IMR-90 (cell line): Measurements from ENCODE around the gene NCKIPSD. TPM values are rescaled to one million over a fixed set of nuclear protein-coding genes. Genes with fewer than 3 reads are reported as not detected.

Experiments
- ATAC-seq: fragments of 200-7000 bp; cut with Tn5 transposase; 2 replicates; pipeline ENCODE4 v1.9.1; 2020; ENCODE audit warnings: low read depth, mild to moderate bottlenecking, moderate library complexity
- BruUV-seq: library from RNA; stranded (reverse); fragments of 400-500 nt; replicated peaks from 2 replicates; lab custom pipeline; 2021; lab: Mats Ljungman, UMichigan
- CTCF ChIA-PET: fragments of 300-600 bp; formaldehyde crosslinking; extraction: SDS; loops from one replicate; lab custom pipeline; 2021; ENCODE audit warnings: antibody characterized with exemption; lab: Yijun Ruan, JAX
- POLR2A ChIA-PET: fragments of 300-600 bp; sonication (Branson Sonifier 250); formaldehyde crosslinking; loops from one replicate; lab custom pipeline; 2022; ENCODE audit warnings: antibody characterized with exemption; ENCODE audit not compliant: unreplicated experiment; lab: Charles Lee
- DNase-seq: peaks from one replicate; pipeline ENCODE4 v3.0.0; 2013
- H2AFZ ChIP-seq: replicated peaks from 2 replicates; pipeline ENCODE3; 2013; ENCODE audit warnings: low read length, mild to moderate bottlenecking; ENCODE audit not compliant: poor library complexity
- H2AK5ac ChIP-seq: 2 replicates; pipeline ENCODE4 v1.6.1; 2013; ENCODE audit warnings: low read depth, low read length, inconsistent platforms
- H2AK9ac ChIP-seq: replicated peaks from 2 replicates; pipeline ENCODE3; 2013; ENCODE audit warnings: mild to moderate bottlenecking, low read depth, low read length, moderate library complexity; ENCODE audit not compliant: poor library complexity
- H2BK120ac ChIP-seq: 2 replicates; pipeline ENCODE4 v1.6.1; 2013; ENCODE audit warnings: low read depth, low read length, inconsistent platforms
- H2BK15ac ChIP-seq: 3 replicates; pipeline ENCODE4 v1.6.1; 2013; ENCODE audit warnings: low read depth, low read length, inconsistent platforms
- H2BK20ac ChIP-seq: 2 replicates; pipeline ENCODE4 v1.6.1; 2013; ENCODE audit warnings: low read depth, mild to moderate bottlenecking, inconsistent platforms, low read length, moderate library complexity
- H2BK5ac ChIP-seq: 2 replicates; pipeline ENCODE4 v1.6.1; 2013; ENCODE audit warnings: mild to moderate bottlenecking, low read depth, low read length, inconsistent platforms; ENCODE audit not compliant: poor library complexity, severe bottlenecking
- H3K14ac ChIP-seq: replicated peaks from 2 replicates; pipeline ENCODE4 v1.6.1; 2013; ENCODE audit warnings: low read depth, low read length, inconsistent platforms
- H3K18ac ChIP-seq: 2 replicates; pipeline ENCODE4 v1.6.1; 2013; ENCODE audit warnings: low read depth, low read length, control low read depth
- H3K23ac ChIP-seq: 2 replicates; pipeline ENCODE4 v1.6.1; 2013; ENCODE audit warnings: low read depth, low read length, inconsistent platforms
- H3K27ac ChIP-seq: 2 replicates; pipeline ENCODE4 v1.5.1; 2013; ENCODE audit warnings: mild to moderate bottlenecking, control low read depth, low read length; ENCODE audit not compliant: insufficient read depth
- H3K27me3 ChIP-seq: 2 replicates; pipeline ENCODE4 v1.6.1; 2013; ENCODE audit warnings: low read length; ENCODE audit not compliant: control insufficient read depth, insufficient read depth
- H3K36me3 ChIP-seq: 2 replicates; pipeline ENCODE4 v1.6.1; 2013; ENCODE audit warnings: low read length, mixed read lengths; ENCODE audit not compliant: control insufficient read depth, insufficient read depth
- H3K4ac ChIP-seq: 2 replicates; pipeline ENCODE4 v1.6.1; 2013; ENCODE audit warnings: low read depth, low read length, inconsistent platforms
- H3K4me1 ChIP-seq: 2 replicates; pipeline ENCODE4 v1.6.1; 2013; ENCODE audit warnings: low read length, mixed read lengths; ENCODE audit not compliant: control insufficient read depth, insufficient read depth
- H3K4me2 ChIP-seq: 2 replicates; pipeline ENCODE4 v1.6.1; 2013; ENCODE audit warnings: low read depth, mild to moderate bottlenecking, control low read depth, low read length, moderate library complexity
- H3K4me3 ChIP-seq: 2 replicates; pipeline ENCODE4 v1.5.1; 2013; ENCODE audit warnings: low read depth, mild to moderate bottlenecking, control low read depth, low read length, moderate library complexity; ENCODE audit not compliant: insufficient read depth
- H3K56ac ChIP-seq: 2 replicates; pipeline ENCODE4 v1.6.1; 2013; ENCODE audit warnings: low read length, inconsistent platforms; ENCODE audit not compliant: insufficient read depth; ENCODE audit errors: extremely low read depth
- H3K79me1 ChIP-seq, 2 experiments: 2 replicates each; pipeline ENCODE4 v1.6.1; 2013; ENCODE audit warnings: low read length in 2 of 2, inconsistent platforms in 1 of 2, low read depth in 1 of 2
- H3K9ac ChIP-seq: 2 replicates; pipeline ENCODE4 v1.6.1; 2013; ENCODE audit warnings: low read depth, low read length, control low read depth
- H3K9me1 ChIP-seq: 2 replicates; pipeline ENCODE4 v1.6.1; 2013; ENCODE audit warnings: low read length, inconsistent platforms; ENCODE audit not compliant: insufficient read depth
- H3K9me3 ChIP-seq: 2 replicates; pipeline ENCODE4 v1.6.1; 2013; ENCODE audit warnings: low read length; ENCODE audit not compliant: control insufficient read depth, insufficient read depth
- H4K20me1 ChIP-seq: 2 replicates; pipeline ENCODE4 v1.6.1; 2013; ENCODE audit warnings: low read length, inconsistent platforms; ENCODE audit not compliant: insufficient read depth
- H4K5ac ChIP-seq: 2 replicates; pipeline ENCODE4 v1.6.1; 2013; ENCODE audit warnings: mild to moderate bottlenecking, low read depth, low read length, control low read depth
- H4K8ac ChIP-seq, 2 experiments: 2 replicates each; pipeline ENCODE4 v1.6.1; 2013; ENCODE audit warnings: low read depth in 2 of 2, low read length in 2 of 2, control low read depth in 1 of 2, inconsistent platforms in 1 of 2
- H4K91ac ChIP-seq: 2 replicates; pipeline ENCODE4 v1.6.1; 2013; ENCODE audit warnings: low read depth, low read length, inconsistent platforms; ENCODE audit not compliant: insufficient read depth
- BHLHE40 ChIP-seq: fragments of 150-350 bp; IDR thresholded peaks from 2 replicates; pipeline ENCODE4 v1.6.1; 2016; ENCODE audit warnings: mild to moderate bottlenecking, low read depth, low read length
- FOS ChIP-seq: fragments of 150-350 bp; IDR thresholded peaks from 2 replicates; pipeline ENCODE4 v1.6.1; 2016; ENCODE audit warnings: low read depth, low read length
- MAFK ChIP-seq: IDR thresholded peaks from 2 replicates; pipeline ENCODE4 v1.6.1; 2012; ENCODE audit warnings: low read depth, low read length, improper control_type of control experiment
- MAZ ChIP-seq: IDR thresholded peaks from 2 replicates; pipeline ENCODE4 v1.6.1; 2012; ENCODE audit warnings: low read depth, mild to moderate bottlenecking, low read length, improper control_type of control experiment, moderate library complexity, borderline replicate concordance
- MXI1 ChIP-seq: IDR thresholded peaks from 2 replicates; pipeline ENCODE4 v1.6.1; 2012; ENCODE audit warnings: low read depth, mild to moderate bottlenecking, low read length, moderate library complexity, borderline replicate concordance
- NFE2L2 ChIP-seq: fragments of 150-350 bp; IDR thresholded peaks from 2 replicates; pipeline ENCODE4 v1.6.1; 2016; ENCODE audit warnings: low read depth, mild to moderate bottlenecking, low read length
- POLR2A ChIP-seq: IDR thresholded peaks from 2 replicates; pipeline ENCODE4 v1.6.1; 2012; ENCODE audit warnings: mild to moderate bottlenecking, low read depth, low read length
- RCOR1 ChIP-seq: IDR thresholded peaks from 2 replicates; pipeline ENCODE4 v1.6.1; 2012; ENCODE audit warnings: mild to moderate bottlenecking, low read length, improper control_type of control experiment; ENCODE audit not compliant: insufficient replicate concordance
- RFX5 ChIP-seq: IDR thresholded peaks from 2 replicates; pipeline ENCODE4 v1.8.0; 2012; ENCODE audit warnings: low read depth, mild to moderate bottlenecking, low read length, moderate library complexity
- WGBS, 2 experiments: methylation state at CpG; one replicate each; pipeline versions ENCODE4 v1.1.5 to v1.1.7; 2013; ENCODE audit warnings: missing lambda C conversion rate in 2 of 2; ENCODE audit not compliant: insufficient read length in 1 of 2; ENCODE audit errors: extremely low coverage in 2 of 2; 5-methylcytosine and 5-hydroxymethylcytosine counted together
- dilution Hi-C: fragments of 300-500 bp; cut with HindIII; formaldehyde crosslinking; loops from one replicate; pipeline ENCODE4 v1.14.3; 2018; ENCODE audit warnings: low sequenced_read_pairs; ENCODE audit not compliant: unreplicated experiment
- in situ Hi-C: fragments of 300-500 bp; cut with MboI; formaldehyde crosslinking; loops from 3 replicates; pipeline ENCODE4 v1.14.3; 2019; ENCODE audit warnings: low sequenced_read_pairs, inconsistent platforms, mixed read lengths
- intact Hi-C: fragments of 100-400 bp; cut with micrococcal nuclease; formaldehyde crosslinking; loops from 2 replicates; pipeline ENCODE4 v1.10.0; 2022
- polyA plus RNA-seq, 3 experiments: library from polyadenylated mRNA; depleted of rRNA; stranded (reverse); fragments of >200 nt; gene quantifications; 2 replicates each; pipeline ENCODE4 v1.2.3, GENCODE V29; 2012; ENCODE audit warnings: low replicate concordance in 1 of 3
- total RNA-seq: library from RNA; depleted of rRNA; stranded (reverse); fragments of >200 nt; gene quantifications from 2 replicates; pipeline ENCODE4 v1.2.3, GENCODE V29; 2012
- TF ChIP-seq, protein P1 (sequence below): fragments of 150-350 bp; IDR thresholded peaks from 2 replicates; pipeline ENCODE4 v1.6.1; 2017; ENCODE audit warnings: mild to moderate bottlenecking, antibody characterized with exemption, low read length, low read depth
- TF ChIP-seq, protein P2 (sequence below): fragments of 150-350 bp; IDR thresholded peaks from 2 replicates; pipeline ENCODE4 v1.6.1; 2016; ENCODE audit warnings: low read depth, mild to moderate bottlenecking, low read length, moderate library complexity, borderline replicate concordance
- TF ChIP-seq, protein P3 (sequence below): conservative IDR thresholded peaks from 2 replicates; pipeline ENCODE4 v1.5.1; 2012; ENCODE audit warnings: mild to moderate bottlenecking, low read depth, low read length, improper control_type of control experiment

The NCKIPSD gene
- total and polyA plus RNA-seq, 2 of the 4 experiments (the other 2 are of a cell fraction), result 21.0 to 38.3 TPM

- TF ChIP-seq, protein P1, sequence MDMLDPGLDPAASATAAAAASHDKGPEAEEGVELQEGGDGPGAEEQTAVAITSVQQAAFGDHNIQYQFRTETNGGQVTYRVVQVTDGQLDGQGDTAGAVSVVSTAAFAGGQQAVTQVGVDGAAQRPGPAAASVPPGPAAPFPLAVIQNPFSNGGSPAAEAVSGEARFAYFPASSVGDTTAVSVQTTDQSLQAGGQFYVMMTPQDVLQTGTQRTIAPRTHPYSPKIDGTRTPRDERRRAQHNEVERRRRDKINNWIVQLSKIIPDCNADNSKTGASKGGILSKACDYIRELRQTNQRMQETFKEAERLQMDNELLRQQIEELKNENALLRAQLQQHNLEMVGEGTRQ, result no peak
- TF ChIP-seq MAFK (no peak), BHLHE40 (no peak), POLR2A (no peak)
Observed at GRCh38 chr3:48655606-48656005, 30.1 kb downstream of the NCKIPSD start (continued).

GRCh38 chr3:48655063-48655462 is 30.7 kb downstream of the NCKIPSD start:
- ChIA-PET CTCF (no interaction called here), POLR2A (no interaction called here)
- 95% methylated on average over 4 of the region's 12 CpGs; no CpG with 5 or more reads in 1 of the 2 experiments for WGBS, 2 experiments
- Histone ChIP-seq H2AFZ (peak overlapping the region; percentile 4), H3K27me3 (no peaks in the 10 kb centered on the region; the same call in 1 of the 2 replicates), H3K4me2 (no peak overlapping the region), H3K56ac (no peak overlapping the region), H3K27ac (no peak overlapping the region), H3K9ac (no peak overlapping the region), H2BK120ac (no peak overlapping the region), H2AK5ac (no peak overlapping the region), H3K9me3 (no peaks in the 10 kb centered on the region), H2BK15ac (no peak overlapping the region), H3K4me3 (no peak overlapping the region), H2BK20ac (no peak overlapping the region), H3K36me3 (no peaks in the 10 kb centered on the region), H3K4me1 (peaks cover 3% of the 10 kb centered on the region; the same call in 1 of the 2 replicates), H4K5ac (no peak overlapping the region), H3K4ac (no peak overlapping the region; the same call in 1 of the 2 replicates), H4K8ac (no peak overlapping the region), H2AK9ac (no peak overlapping the region), H2BK5ac (no peak overlapping the region), H3K18ac (no peak overlapping the region), H3K9me1 (no peaks in the 10 kb centered on the region), H3K79me1 (no peaks in the 10 kb centered on the region), H4K20me1 (no peaks in the 10 kb centered on the region), H3K14ac (no peak overlapping the region), H4K91ac (no peak overlapping the region), H3K23ac (no peak overlapping the region)
- dilution Hi-C loops, result no loop called here
- intact Hi-C loops, result no loop called here
- DNase-seq (no peak), ATAC-seq (no peak)
- in situ Hi-C loops, result no loop called here
- BruUV-seq, result no TSS peak
- no peak for TF ChIP-seq BHLHE40
- no peak for TF ChIP-seq NFE2L2
- TF ChIP-seq, protein P2, sequence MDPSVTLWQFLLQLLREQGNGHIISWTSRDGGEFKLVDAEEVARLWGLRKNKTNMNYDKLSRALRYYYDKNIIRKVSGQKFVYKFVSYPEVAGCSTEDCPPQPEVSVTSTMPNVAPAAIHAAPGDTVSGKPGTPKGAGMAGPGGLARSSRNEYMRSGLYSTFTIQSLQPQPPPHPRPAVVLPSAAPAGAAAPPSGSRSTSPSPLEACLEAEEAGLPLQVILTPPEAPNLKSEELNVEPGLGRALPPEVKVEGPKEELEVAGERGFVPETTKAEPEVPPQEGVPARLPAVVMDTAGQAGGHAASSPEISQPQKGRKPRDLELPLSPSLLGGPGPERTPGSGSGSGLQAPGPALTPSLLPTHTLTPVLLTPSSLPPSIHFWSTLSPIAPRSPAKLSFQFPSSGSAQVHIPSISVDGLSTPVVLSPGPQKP, result no peak
- TF ChIP-seq POLR2A, result no peak
- TF ChIP-seq, protein P3, sequence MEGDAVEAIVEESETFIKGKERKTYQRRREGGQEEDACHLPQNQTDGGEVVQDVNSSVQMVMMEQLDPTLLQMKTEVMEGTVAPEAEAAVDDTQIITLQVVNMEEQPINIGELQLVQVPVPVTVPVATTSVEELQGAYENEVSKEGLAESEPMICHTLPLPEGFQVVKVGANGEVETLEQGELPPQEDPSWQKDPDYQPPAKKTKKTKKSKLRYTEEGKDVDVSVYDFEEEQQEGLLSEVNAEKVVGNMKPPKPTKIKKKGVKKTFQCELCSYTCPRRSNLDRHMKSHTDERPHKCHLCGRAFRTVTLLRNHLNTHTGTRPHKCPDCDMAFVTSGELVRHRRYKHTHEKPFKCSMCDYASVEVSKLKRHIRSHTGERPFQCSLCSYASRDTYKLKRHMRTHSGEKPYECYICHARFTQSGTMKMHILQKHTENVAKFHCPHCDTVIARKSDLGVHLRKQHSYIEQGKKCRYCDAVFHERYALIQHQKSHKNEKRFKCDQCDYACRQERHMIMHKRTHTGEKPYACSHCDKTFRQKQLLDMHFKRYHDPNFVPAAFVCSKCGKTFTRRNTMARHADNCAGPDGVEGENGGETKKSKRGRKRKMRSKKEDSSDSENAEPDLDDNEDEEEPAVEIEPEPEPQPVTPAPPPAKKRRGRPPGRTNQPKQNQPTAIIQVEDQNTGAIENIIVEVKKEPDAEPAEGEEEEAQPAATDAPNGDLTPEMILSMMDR, result no peak
- TF ChIP-seq MAFK, result no peak
- no peak for TF ChIP-seq RCOR1
- TF ChIP-seq MAZ, result no peak
- TF ChIP-seq MXI1, result no peak
- no peak for TF ChIP-seq FOS
- no peak for TF ChIP-seq RFX5
- TF ChIP-seq, protein P1, result no peak
